HCT116 (cell line): ENCODE data around the gene BSCL2. TPM values are rescaled to one million over a fixed set of nuclear protein-coding genes. Genes with fewer than 3 reads are reported as not detected.

Experiments
- ATAC-seq: fragments of 200-7000 bp; cut with Tn5 transposase; 2 replicates; pipeline ENCODE4 v1.9.1; 2020; ENCODE audit warnings: mild to moderate bottlenecking, moderate library complexity
- BruUV-seq: library from RNA; stranded (reverse); fragments of 400-500 nt; replicated peaks from 2 replicates; lab custom pipeline; 2021; lab: Mats Ljungman, UMichigan
- CTCF ChIA-PET: fragments of 300-600 bp; sonication (Branson Sonifier 250); formaldehyde crosslinking; loops from one replicate; lab custom pipeline; 2021; ENCODE audit warnings: antibody characterized with exemption; lab: Charles Lee
- POLR2A ChIA-PET: fragments of 300-600, 350-600 bp; sonication (Branson Sonifier 250); formaldehyde crosslinking; loops from one replicate; lab custom pipeline; 2021; ENCODE audit warnings: antibody characterized with exemption; lab: Charles Lee
- RAD21 ChIA-PET, 2 experiments: fragments of 300-600 bp; sonication (Branson Sonifier 250); formaldehyde crosslinking; loops; one replicate each; lab custom pipeline; 2023; ENCODE audit warnings: low total read pairs in 2 of 2; ENCODE audit not compliant: uncharacterized antibody in 2 of 2, unreplicated experiment in 2 of 2, low non-redundant PET in 1 of 2; lab: Charles Lee
- DNase-seq: peaks from one replicate; pipeline ENCODE4 v3.0.0-alpha.2; 2010; ENCODE audit warnings: low read depth, low spot score
- H2AFZ ChIP-seq: fragments of 200-600 bp; shearing (Covaris generic), sonication (generic); 2 replicates; pipeline ENCODE4 v1.6.1; 2017; ENCODE audit warnings: low read depth, mixed run types, mixed read lengths, antibody characterized with exemption, low read length; ENCODE audit not compliant: poor library complexity, severe bottlenecking
- H3K27ac ChIP-seq: 2 replicates; pipeline ENCODE4 v1.5.1; 2012; ENCODE audit warnings: low read depth, low read length
- H3K27me3 ChIP-seq: fragments of 200-600 bp; sonication (generic); 2 replicates; pipeline ENCODE4 v1.6.1; 2016; ENCODE audit warnings: mixed run types, low read length, mixed read lengths; ENCODE audit not compliant: insufficient read depth
- H3K36me3 ChIP-seq, 2 experiments: fragments of 200-500 bp in 1 of 2; fragments of 200-600 bp in 1 of 2; sonication (Bioruptor generic) in 1 of 2; sonication (generic) in 1 of 2; 2 replicates each; pipeline versions ENCODE4 v1.5.1 to v1.6.1; 2014 to 2016; ENCODE audit warnings: low read length in 2 of 2, inconsistent platforms in 1 of 2, mixed read lengths in 1 of 2, mixed run types in 1 of 2; ENCODE audit not compliant: insufficient read depth in 2 of 2, control insufficient read depth in 1 of 2
- H3K4me1 ChIP-seq, 2 experiments: fragments of 200-600 bp in 1 of 2; sonication (generic) in 1 of 2; 2 replicates each; pipeline versions ENCODE4 v1.5.1 to v1.6.1; 2012 to 2017; ENCODE audit warnings: low read length in 2 of 2, inconsistent platforms in 1 of 2, mild to moderate bottlenecking in 1 of 2, mixed read lengths in 1 of 2, mixed run types in 1 of 2, moderate library complexity in 1 of 2; ENCODE audit not compliant: insufficient read depth in 2 of 2, control insufficient read depth in 1 of 2
- H3K4me2 ChIP-seq: fragments of 200-600 bp; sonication (generic); 2 replicates; pipeline ENCODE4 v1.6.1; 2017; ENCODE audit warnings: mixed run types, low read length, mixed read lengths
- H3K4me3 ChIP-seq, 2 experiments: fragments of 200-600 bp in 1 of 2; sonication (generic) in 1 of 2; replicated peaks in 1 of 2; 2 replicates each; pipeline ENCODE4 v1.5.1; 2011 to 2016; ENCODE audit warnings: low read length in 2 of 2, control low read depth in 1 of 2, low read depth in 1 of 2, mild to moderate bottlenecking in 1 of 2, mixed read lengths in 1 of 2, mixed run types in 1 of 2
- H3K79me2 ChIP-seq: fragments of 200-600 bp; sonication (generic); 2 replicates; pipeline ENCODE4 v1.6.1; 2017; ENCODE audit warnings: mild to moderate bottlenecking, mixed run types, low read length, moderate library complexity, mixed read lengths; ENCODE audit not compliant: insufficient read depth
- H3K9ac ChIP-seq: fragments of 200-600 bp; sonication (generic); 2 replicates; pipeline ENCODE4 v1.6.1; 2016; ENCODE audit warnings: low read length, mixed read lengths
- H3K9me2 ChIP-seq: fragments of 200-600 bp; sonication (generic), shearing (Covaris generic); 2 replicates; pipeline ENCODE4 v1.6.1; 2017; ENCODE audit warnings: mixed run types, mild to moderate bottlenecking, moderate library complexity; ENCODE audit not compliant: insufficient read depth
- H3K9me3 ChIP-seq, 2 experiments: fragments of 200-500 bp in 1 of 2; fragments of 200-600 bp in 1 of 2; sonication (Bioruptor generic) in 1 of 2; sonication (generic) in 1 of 2; 2 replicates each; pipeline ENCODE4 v1.6.1; 2014 to 2017; ENCODE audit warnings: low read length in 2 of 2, mixed read lengths in 2 of 2, inconsistent platforms in 1 of 2, low read depth in 1 of 2, mild to moderate bottlenecking in 1 of 2, mixed run types in 1 of 2, moderate library complexity in 1 of 2; ENCODE audit not compliant: control insufficient read depth in 1 of 2, insufficient read depth in 1 of 2
- H4K20me1 ChIP-seq: fragments of 200-600 bp; sonication (generic), shearing (Covaris generic); 2 replicates; pipeline ENCODE4 v1.6.1; 2017; ENCODE audit warnings: mixed run types, mild to moderate bottlenecking, moderate library complexity; ENCODE audit not compliant: insufficient read depth
- CEBPB ChIP-seq: IDR thresholded peaks from 2 replicates; pipeline ENCODE4 v1.6.1; 2012; ENCODE audit warnings: low read depth
- FOSL1 ChIP-seq: IDR thresholded peaks from 2 replicates; pipeline ENCODE4 v1.6.1; 2012; ENCODE audit warnings: low read depth
- SP1 ChIP-seq: IDR thresholded peaks from 2 replicates; pipeline ENCODE4 v1.6.1; 2012; ENCODE audit warnings: low read depth
- YY1 ChIP-seq: IDR thresholded peaks from 2 replicates; pipeline ENCODE4 v1.6.1; 2011; ENCODE audit warnings: low read length, low read depth, moderate library complexity, mild to moderate bottlenecking; ENCODE audit not compliant: insufficient replicate concordance; ENCODE audit errors: extremely low read depth
- ZNF274 ChIP-seq: fragments of 200-500 bp; sonication (Bioruptor generic); IDR thresholded peaks from 2 replicates; pipeline ENCODE4 v1.6.1; 2014; ENCODE audit warnings: mild to moderate bottlenecking, low read depth, low read length, inconsistent platforms
- intact Hi-C: fragments of 100-400 bp; cut with micrococcal nuclease; formaldehyde crosslinking; loops from 2 replicates; pipeline ENCODE4 v1.10.0; 2022
- total RNA-seq: library from RNA; stranded (reverse); gene quantifications from one replicate; pipeline ENCODE4 v1.2.1, GENCODE V29; 2021; ENCODE audit not compliant: unreplicated experiment
- TF ChIP-seq, protein P1 (sequence below), 3 experiments: fragments of 200-600 bp in 1 of 3; sonication (generic) in 1 of 3; IDR thresholded peaks in 2 of 3; conservative IDR thresholded peaks in 1 of 3; 2 replicates each; pipeline ENCODE4 v1.5.1; 2012 to 2017; ENCODE audit warnings: low read depth in 2 of 3, low read length in 2 of 3, antibody characterized with exemption in 1 of 3, borderline replicate concordance in 1 of 3, control low read depth in 1 of 3, mild to moderate bottlenecking in 1 of 3, mixed read lengths in 1 of 3, mixed run types in 1 of 3, moderate library complexity in 1 of 3; ENCODE audit not compliant: insufficient read depth in 1 of 3
- TF ChIP-seq, protein P2 (sequence below): IDR thresholded peaks from 2 replicates; pipeline ENCODE4 v1.6.1; 2012
- TF ChIP-seq, protein P3 (sequence below): IDR thresholded peaks from 2 replicates; pipeline ENCODE4 v1.6.1; 2012; ENCODE audit warnings: low read depth

BSCL2 gene
- total RNA-seq, 1 experiment from 2014 or later: 62.0 TPM

- H3K4me2 ChIP-seq: no peak overlapping the region
- intact Hi-C loops: no loop called here
- peaks cover 5% of the 10 kb centered on the region; the same call in 1 of the 2 replicates for H4K20me1 ChIP-seq
- peaks cover 82 to 87% of the 10 kb centered on the region in 2 experiments for H3K36me3 ChIP-seq
- H2AFZ ChIP-seq: no peak overlapping the region
- CTCF ChIA-PET: no interaction called here
- no peaks in the 10 kb centered on the region for H3K4me1 ChIP-seq
- no peaks in the 10 kb centered on the region for H3K9me3 ChIP-seq
- TF ChIP-seq ZNF274 (no peak), CEBPB (no peak)
- TF ChIP-seq, protein P1, sequence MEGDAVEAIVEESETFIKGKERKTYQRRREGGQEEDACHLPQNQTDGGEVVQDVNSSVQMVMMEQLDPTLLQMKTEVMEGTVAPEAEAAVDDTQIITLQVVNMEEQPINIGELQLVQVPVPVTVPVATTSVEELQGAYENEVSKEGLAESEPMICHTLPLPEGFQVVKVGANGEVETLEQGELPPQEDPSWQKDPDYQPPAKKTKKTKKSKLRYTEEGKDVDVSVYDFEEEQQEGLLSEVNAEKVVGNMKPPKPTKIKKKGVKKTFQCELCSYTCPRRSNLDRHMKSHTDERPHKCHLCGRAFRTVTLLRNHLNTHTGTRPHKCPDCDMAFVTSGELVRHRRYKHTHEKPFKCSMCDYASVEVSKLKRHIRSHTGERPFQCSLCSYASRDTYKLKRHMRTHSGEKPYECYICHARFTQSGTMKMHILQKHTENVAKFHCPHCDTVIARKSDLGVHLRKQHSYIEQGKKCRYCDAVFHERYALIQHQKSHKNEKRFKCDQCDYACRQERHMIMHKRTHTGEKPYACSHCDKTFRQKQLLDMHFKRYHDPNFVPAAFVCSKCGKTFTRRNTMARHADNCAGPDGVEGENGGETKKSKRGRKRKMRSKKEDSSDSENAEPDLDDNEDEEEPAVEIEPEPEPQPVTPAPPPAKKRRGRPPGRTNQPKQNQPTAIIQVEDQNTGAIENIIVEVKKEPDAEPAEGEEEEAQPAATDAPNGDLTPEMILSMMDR (IDR thresholded peaks at IDR 0.05 in 2 of 3, conservative IDR thresholded peaks at IDR 0.05 in 1 of 3; ENCODE audit: borderline replicate concordance in 1 of 3, insufficient read depth in 1 of 3, low read depth in 2 of 3, low read length in 2 of 3): 0 out of 6 replicates have a peak, but pooled peaks of 1 of the 3 experiments have one; percentile 4
- POLR2A ChIA-PET: no interaction called here
- DNase-seq: no peak
- no peaks in the 10 kb centered on the region for H3K9me2 ChIP-seq
- no peak overlapping the region for H3K4me3 ChIP-seq
- RAD21 ChIA-PET: no interaction called here
- ATAC-seq: peak; percentile 44; the same call in 1 of the 2 replicates
- no peaks in the 10 kb centered on the region for H3K27me3 ChIP-seq
- H3K27ac ChIP-seq: no peak overlapping the region
- peaks cover 69% of the 10 kb centered on the region for H3K79me2 ChIP-seq
- no TSS peak for BruUV-seq
- no peak overlapping the region for H3K9ac ChIP-seq
These were observed 8.2 kb upstream of the BSCL2 start for GRCh38 chr11:62715150-62716130.

DNA sequence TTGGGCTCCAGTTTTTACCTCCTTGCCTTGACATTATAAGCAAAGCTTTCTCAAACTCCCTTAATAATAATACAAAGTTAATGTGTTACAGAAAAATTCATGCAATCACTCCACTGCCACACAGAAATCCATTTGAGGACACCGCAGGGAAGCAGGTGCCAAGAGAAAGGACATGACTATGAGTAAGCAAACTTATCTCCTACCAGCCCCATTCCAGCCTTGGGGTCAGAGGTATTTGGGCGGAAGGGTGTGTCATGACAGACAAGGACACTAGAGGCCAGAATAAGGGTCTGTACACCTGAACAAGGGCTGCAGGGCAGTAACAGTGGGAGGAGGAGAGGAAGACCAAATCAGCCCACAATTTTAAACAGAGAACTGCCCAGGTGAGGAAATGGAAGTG is 6.1 kb upstream of the BSCL2 start:
- ChIA-PET CTCF (no interaction called here), POLR2A (no interaction called here), RAD21 (no interaction called here)
- TF ChIP-seq, protein P2, sequence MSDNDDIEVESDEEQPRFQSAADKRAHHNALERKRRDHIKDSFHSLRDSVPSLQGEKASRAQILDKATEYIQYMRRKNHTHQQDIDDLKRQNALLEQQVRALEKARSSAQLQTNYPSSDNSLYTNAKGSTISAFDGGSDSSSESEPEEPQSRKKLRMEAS: no peak
- no peak for TF ChIP-seq YY1
- no peak for TF ChIP-seq FOSL1
- TF ChIP-seq, protein P3, sequence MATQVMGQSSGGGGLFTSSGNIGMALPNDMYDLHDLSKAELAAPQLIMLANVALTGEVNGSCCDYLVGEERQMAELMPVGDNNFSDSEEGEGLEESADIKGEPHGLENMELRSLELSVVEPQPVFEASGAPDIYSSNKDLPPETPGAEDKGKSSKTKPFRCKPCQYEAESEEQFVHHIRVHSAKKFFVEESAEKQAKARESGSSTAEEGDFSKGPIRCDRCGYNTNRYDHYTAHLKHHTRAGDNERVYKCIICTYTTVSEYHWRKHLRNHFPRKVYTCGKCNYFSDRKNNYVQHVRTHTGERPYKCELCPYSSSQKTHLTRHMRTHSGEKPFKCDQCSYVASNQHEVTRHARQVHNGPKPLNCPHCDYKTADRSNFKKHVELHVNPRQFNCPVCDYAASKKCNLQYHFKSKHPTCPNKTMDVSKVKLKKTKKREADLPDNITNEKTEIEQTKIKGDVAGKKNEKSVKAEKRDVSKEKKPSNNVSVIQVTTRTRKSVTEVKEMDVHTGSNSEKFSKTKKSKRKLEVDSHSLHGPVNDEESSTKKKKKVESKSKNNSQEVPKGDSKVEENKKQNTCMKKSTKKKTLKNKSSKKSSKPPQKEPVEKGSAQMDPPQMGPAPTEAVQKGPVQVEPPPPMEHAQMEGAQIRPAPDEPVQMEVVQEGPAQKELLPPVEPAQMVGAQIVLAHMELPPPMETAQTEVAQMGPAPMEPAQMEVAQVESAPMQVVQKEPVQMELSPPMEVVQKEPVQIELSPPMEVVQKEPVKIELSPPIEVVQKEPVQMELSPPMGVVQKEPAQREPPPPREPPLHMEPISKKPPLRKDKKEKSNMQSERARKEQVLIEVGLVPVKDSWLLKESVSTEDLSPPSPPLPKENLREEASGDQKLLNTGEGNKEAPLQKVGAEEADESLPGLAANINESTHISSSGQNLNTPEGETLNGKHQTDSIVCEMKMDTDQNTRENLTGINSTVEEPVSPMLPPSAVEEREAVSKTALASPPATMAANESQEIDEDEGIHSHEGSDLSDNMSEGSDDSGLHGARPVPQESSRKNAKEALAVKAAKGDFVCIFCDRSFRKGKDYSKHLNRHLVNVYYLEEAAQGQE: no peak
- no peak for TF ChIP-seq SP1
- H3K4me1 ChIP-seq: no peaks in the 10 kb centered on the region
- intact Hi-C loops: no loop called here
- H4K20me1 ChIP-seq: no peaks in the 10 kb centered on the region
- no peaks in the 10 kb centered on the region for H3K9me3 ChIP-seq
- no peak overlapping the region for H3K4me2 ChIP-seq
- ATAC-seq (peak; percentile 37; the same call in 1 of the 2 replicates), DNase-seq (no peak)
- no peaks in the 10 kb centered on the region for H3K27me3 ChIP-seq
- no peak overlapping the region for H3K4me3 ChIP-seq
- peaks cover 50% of the 10 kb centered on the region for H3K79me2 ChIP-seq
- H3K9me2 ChIP-seq: no peaks in the 10 kb centered on the region
- no peak overlapping the region for H3K9ac ChIP-seq
- BruUV-seq: no TSS peak
- H2AFZ ChIP-seq: no peak overlapping the region
- no peak overlapping the region for H3K27ac ChIP-seq
- peaks cover 61 to 77% of the 10 kb centered on the region in 2 experiments for H3K36me3 ChIP-seq
